GM12865 (cell line): ENCODE results near the gene LDLRAD4.

ENCODE experiments used
- DNase-seq: peaks from one replicate; pipeline ENCODE4 v3.0.0; 2010; ENCODE audit warnings: low read depth
- H3K4me3 ChIP-seq: 2 replicates; pipeline ENCODE4 v1.5.1; 2011; ENCODE audit warnings: mild to moderate bottlenecking, low read depth, low read length, control low read depth
- TF ChIP-seq, protein P1 (sequence below): IDR thresholded peaks from 2 replicates; pipeline ENCODE4 v1.5.1; 2011; ENCODE audit warnings: low read length, control low read depth, low read depth, inconsistent platforms; ENCODE audit not compliant: insufficient read depth; ENCODE audit errors: missing control alignments

Gene LDLRAD4

GRCh38 chr18:13218997-13219396 lies 437 bp downstream of the LDLRAD4 start:
- no peak overlapping the region for H3K4me3 ChIP-seq

GRCh38 chr18:13219593-13220159 lies 1.1 kb downstream of the LDLRAD4 start:
- no peak overlapping the region for H3K4me3 ChIP-seq
- TF ChIP-seq, protein P1, sequence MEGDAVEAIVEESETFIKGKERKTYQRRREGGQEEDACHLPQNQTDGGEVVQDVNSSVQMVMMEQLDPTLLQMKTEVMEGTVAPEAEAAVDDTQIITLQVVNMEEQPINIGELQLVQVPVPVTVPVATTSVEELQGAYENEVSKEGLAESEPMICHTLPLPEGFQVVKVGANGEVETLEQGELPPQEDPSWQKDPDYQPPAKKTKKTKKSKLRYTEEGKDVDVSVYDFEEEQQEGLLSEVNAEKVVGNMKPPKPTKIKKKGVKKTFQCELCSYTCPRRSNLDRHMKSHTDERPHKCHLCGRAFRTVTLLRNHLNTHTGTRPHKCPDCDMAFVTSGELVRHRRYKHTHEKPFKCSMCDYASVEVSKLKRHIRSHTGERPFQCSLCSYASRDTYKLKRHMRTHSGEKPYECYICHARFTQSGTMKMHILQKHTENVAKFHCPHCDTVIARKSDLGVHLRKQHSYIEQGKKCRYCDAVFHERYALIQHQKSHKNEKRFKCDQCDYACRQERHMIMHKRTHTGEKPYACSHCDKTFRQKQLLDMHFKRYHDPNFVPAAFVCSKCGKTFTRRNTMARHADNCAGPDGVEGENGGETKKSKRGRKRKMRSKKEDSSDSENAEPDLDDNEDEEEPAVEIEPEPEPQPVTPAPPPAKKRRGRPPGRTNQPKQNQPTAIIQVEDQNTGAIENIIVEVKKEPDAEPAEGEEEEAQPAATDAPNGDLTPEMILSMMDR = no peak
- DNase-seq = no peak

More at GRCh38 chr18:13218997-13219396, 437 bp downstream of the LDLRAD4 start:
- DNase-seq = no peak
- TF ChIP-seq, protein P1 = no peak

- no peak overlapping the region for H3K4me3 ChIP-seq
- no peak for DNase-seq
- TF ChIP-seq, protein P1 = no peak
These were observed 1.9 kb downstream of the LDLRAD4 start for GRCh38 chr18:13220361-13220991.

GRCh38 chr18:13221869-13222855 lies 3.6 kb downstream of the LDLRAD4 start:
- TF ChIP-seq, protein P1 = no peak
- DNase-seq = no peak
- no peak overlapping the region for H3K4me3 ChIP-seq

DNA sequence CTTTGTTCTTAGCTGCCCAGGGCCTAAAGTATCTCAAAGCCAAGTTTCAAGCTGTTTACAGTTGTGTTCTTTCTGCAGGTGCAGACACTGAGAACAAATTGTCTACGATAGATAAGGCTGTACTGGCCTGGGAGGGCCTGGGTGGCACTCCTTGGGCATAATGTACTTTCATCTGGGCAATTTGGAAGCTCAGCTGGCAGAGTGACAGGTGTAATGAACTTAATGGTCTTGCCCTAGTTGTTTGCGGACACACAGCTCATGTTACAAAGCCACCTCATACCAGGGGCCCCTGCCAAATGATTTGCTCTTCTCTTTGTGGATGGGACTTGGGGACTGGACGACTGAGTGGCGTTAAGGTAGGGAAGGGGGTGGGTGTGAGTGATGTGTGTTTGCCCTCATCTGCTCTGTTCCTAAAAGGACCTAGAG lies 4.3 kb downstream of the LDLRAD4 start:
- TF ChIP-seq, protein P1 = no peak

DNA sequence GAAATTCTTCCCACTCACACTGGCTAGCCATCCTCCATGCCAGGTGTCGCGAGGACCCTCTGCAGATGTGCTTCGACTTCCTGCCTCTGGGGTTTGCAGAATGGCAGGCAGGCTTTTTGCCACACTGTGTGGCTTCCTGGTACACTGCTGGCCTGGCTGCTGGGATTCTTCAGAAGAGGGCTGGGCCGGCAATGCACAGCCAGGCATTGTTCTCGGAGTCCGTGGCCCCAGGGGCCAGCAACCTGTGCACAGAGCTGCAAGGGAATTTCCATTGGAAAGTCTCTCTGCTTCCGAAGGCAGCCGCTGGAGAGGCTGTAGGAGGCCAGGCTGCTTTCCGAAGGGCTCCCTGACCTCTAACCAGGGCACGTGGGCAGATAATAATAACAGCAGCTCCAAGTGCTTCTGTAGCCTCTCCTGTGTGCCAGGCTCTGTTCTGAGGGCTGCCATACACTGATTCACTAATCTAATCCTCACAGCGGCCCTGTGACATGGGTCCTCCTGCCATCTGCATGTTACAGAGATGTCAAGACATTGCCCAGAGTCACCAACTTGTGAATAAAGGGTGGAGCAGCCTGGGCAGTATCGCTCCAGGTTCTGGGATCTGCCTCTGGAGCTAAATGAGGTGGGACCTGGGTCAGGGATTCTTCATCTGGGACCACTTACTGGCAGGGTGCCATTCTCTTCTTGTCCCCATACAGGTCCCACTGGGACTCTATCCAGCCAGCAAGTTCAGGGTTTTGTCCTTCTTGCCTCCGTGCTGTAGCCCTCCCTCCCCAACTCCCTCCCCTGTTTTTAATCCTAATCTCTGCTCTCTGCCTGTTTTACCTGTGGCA lies 5.0 kb downstream of the LDLRAD4 start:
- TF ChIP-seq, protein P1 = no peak
- DNase-seq = no peak
- no peak overlapping the region for H3K4me3 ChIP-seq

More for the DNA sequence above, 4.3 kb downstream of the LDLRAD4 start:
- DNase-seq = no peak
- H3K4me3 ChIP-seq = no peak overlapping the region
